ENCODE measurements around the gene RBMS2.
A peak's percentile ranks its signal among the peaks of the same experiment; 100 is the strongest.

RBMS2 gene

DNA sequence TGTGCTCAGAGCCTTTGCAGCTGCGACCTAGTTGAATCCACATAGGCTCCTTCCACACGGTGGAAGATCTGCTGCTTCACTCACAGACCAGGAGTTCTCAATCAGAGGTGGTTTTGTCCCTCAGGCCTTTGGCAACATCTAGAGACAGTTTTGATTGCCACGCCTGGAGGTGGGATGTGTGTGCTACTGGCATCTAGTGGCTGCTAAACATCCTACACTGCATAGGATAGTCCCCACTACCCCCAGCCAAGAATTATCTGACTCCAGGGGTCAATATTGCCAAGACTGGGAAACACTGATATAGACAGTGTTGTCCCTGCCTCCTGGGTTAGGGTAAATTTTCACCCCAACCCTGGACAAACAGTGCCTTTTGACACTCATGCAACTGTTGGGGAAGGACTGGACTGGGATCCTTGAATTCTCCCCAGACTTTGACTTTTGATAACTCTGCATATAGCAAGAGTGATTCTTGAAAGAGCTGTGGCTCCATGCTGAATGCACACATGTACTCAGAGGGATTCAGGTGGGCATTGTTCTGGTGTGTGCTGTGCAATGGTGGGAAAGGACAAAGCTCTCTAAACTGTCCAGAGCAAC, 68.7 kb downstream of the RBMS2 start:
- TF ChIP-seq, protein P1, sequence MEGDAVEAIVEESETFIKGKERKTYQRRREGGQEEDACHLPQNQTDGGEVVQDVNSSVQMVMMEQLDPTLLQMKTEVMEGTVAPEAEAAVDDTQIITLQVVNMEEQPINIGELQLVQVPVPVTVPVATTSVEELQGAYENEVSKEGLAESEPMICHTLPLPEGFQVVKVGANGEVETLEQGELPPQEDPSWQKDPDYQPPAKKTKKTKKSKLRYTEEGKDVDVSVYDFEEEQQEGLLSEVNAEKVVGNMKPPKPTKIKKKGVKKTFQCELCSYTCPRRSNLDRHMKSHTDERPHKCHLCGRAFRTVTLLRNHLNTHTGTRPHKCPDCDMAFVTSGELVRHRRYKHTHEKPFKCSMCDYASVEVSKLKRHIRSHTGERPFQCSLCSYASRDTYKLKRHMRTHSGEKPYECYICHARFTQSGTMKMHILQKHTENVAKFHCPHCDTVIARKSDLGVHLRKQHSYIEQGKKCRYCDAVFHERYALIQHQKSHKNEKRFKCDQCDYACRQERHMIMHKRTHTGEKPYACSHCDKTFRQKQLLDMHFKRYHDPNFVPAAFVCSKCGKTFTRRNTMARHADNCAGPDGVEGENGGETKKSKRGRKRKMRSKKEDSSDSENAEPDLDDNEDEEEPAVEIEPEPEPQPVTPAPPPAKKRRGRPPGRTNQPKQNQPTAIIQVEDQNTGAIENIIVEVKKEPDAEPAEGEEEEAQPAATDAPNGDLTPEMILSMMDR (IDR thresholded peaks at IDR 0.05; ENCODE audit: extremely low read depth, missing control alignments): peak; percentile 24
- peak; percentile 49 for DNase-seq (ENCODE audit: low spot score)

DNA sequence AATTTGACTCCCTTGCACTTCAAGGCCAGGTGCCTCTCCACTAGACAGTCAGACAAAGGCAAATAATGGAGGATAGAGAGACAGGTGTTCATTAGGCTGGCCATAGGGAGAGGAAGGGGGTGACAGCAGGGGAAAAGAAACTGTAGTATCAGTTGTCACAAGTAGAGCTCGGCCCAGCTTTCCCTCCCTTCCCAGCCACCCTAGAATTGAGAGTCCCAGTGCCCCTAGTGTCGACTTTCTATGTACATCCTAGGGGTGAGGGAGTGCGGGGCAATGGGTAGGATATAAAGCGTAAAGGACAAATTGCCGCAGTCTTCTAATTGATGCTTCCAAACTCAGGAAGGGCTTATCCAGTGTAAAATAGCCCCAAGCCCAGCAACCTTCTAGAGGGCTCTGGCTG, 69.5 kb downstream of the RBMS2 start:
- no peak for DNase-seq (ENCODE audit: low spot score)
- TF ChIP-seq, protein P1 (IDR thresholded peaks at IDR 0.05; ENCODE audit: extremely low read depth, missing control alignments): no peak

DNA sequence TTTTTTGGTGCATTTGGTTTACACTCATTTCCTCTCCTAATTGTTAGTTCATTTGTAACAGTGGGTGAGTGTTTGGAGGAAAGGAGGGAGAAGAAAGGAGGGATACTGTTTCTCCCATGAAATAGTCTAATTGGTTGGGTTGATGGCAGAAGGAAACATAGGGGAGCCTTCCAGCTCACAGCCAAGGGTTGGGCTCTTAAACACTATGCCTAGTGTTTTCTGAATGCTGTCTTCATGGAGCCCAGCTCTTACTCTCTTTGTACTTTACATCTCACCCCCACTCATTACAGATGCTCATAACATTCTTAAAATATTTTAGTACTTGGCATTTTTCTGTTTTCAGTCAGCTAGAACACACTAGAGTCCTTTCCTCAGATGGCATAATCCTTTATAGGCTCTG, 70.3 kb downstream of the RBMS2 start:
- DNase-seq (ENCODE audit: low spot score): no peak
- TF ChIP-seq, protein P1 (IDR thresholded peaks at IDR 0.05; ENCODE audit: extremely low read depth, missing control alignments): no peak

DNA sequence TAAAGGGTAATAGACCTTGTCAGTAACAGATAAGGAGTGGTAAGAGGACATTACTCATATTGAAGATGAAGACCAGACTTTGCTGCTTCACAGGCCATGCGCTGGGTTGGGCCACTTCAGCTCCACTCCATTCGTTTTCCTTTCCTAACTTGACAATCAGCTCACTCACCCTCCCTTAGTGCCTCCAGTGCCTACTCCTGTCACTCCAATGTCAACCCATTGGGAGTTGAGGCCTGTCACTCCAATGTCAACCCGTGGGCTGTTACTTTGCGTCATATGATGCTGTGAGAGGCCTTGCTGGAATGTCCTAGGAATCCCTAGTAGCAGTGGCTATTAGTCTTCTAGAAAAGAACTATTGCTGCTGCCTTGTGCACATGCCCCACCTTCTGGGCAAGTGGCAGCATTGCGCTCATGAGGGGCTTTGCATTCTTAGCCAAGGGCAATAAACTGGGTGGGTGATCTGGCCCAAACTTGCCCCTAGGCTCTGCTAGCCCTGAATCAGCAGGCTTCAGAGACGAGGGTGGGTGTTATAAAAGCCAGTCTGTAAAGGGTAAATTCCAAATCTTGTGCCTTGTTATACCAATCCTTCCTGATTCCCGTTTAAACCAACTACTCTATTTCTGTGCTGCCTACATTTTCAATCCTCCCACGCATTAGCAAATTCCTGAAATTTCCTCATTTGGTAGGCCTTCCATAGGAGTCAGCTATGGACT, 72.4 kb downstream of the RBMS2 start:
- DNase-seq (ENCODE audit: low spot score): peak; percentile 71
- TF ChIP-seq, protein P1 (IDR thresholded peaks at IDR 0.05; ENCODE audit: extremely low read depth, missing control alignments): peak; percentile 84

DNA sequence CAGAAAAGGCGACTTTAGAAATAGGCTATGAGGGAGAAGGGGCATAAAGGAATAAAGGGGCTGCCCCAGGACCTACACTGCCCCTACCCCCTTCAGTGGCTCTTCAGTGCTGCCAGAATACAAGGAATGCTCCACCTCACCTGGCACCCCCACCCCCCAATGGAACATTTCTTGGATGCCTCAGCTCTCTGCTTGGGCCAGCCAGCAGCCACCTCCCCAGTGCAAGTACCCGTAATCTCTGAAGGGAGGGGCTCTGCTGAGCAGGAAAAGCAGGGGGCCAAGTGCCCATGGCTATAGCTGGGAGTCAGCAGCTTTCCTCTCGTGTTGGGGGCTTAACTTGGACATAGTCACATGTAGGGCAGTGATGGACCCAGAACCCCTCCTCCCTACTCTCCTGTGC, 75.2 kb downstream of the RBMS2 start:
- DNase-seq (ENCODE audit: low spot score): no peak

DNA sequence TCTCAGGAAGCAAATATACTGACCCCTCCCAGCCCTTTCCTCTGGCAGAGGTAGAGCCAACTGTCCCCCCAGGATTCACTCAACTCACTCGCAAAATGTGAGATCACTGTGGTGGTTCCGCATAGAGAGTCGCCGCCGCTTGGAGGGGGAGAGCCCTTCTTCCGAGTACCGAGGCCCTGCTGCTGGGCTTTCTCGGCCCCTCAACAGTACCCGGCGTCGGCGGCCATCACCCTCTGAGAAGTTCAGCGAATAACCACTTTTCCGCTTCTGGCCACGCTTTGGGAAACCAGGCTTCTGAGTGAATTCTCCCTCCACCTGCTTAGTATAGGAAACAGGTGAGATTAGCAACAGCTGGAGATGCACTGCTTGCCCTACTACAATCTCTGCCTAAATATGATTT, 77.4 kb downstream of the RBMS2 start:
- TF ChIP-seq, protein P1 (IDR thresholded peaks at IDR 0.05; ENCODE audit: extremely low read depth, missing control alignments): no peak
- no peak for DNase-seq (ENCODE audit: low spot score)

More for the DNA sequence above, 75.2 kb downstream of the RBMS2 start:
- TF ChIP-seq, protein P1 (IDR thresholded peaks at IDR 0.05; ENCODE audit: extremely low read depth, missing control alignments): no peak

DNA sequence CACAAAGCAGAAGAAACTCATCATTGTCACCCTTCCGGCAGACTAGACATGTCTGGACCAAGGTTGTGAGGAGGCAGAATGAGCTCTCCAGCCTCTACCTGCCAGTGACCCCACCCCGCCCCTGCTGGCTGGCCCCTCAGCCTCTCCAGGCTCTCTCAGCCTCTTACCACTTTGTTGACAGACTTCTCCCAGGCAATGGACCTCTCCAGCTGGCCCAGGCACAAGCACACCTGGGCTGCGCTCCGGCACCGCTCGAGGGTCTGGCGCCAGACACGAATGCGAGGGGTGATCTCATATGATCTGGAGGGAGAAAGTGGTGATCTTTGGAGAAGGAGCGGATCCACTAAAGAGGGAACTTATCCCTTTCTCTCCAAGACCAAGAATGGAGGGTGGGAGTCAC, 78.2 kb downstream of the RBMS2 start:
- TF ChIP-seq, protein P1 (IDR thresholded peaks at IDR 0.05; ENCODE audit: extremely low read depth, missing control alignments): no peak
- no peak for DNase-seq (ENCODE audit: low spot score)

Data from GM20000 (cell line).